K562 (cell line): Measurements from ENCODE around the gene PTGER2.

Experiments used
- AFF4 ChIP-seq: sonication (generic); formaldehyde crosslinking; IDR thresholded peaks from 2 replicates; pipeline ENCODE4 v1.8.0; 2023; ENCODE audit warnings: mild to moderate bottlenecking, missing genetic modification reagents
- CREB5 ChIP-seq: fragments of 250-450 bp; sonication (Bioruptor Pico); IDR thresholded peaks from 2 replicates; pipeline ENCODE4 v1.5.0; 2020; ENCODE audit warnings: mild to moderate bottlenecking
- GABPA ChIP-seq: fragments of 200-800 bp; sonication (Bioruptor generic); conservative IDR thresholded peaks from 2 replicates; pipeline ENCODE4 v1.6.1; 2016; ENCODE audit warnings: low read depth, missing genetic modification characterization, missing compliant biosample characterization
- JUN ChIP-seq, 2 experiments: sonication (generic) in 1 of 2; formaldehyde crosslinking in 1 of 2; IDR thresholded peaks; 2 replicates each; pipeline versions ENCODE4 v1.6.1 to v1.8.0; 2012 to 2022; ENCODE audit warnings: borderline replicate concordance in 2 of 2, mild to moderate bottlenecking in 2 of 2, improper control_type of control experiment in 1 of 2, low read depth in 1 of 2, low read length in 1 of 2, missing genetic modification reagents in 1 of 2
- PBX2 ChIP-seq, 2 experiments: IDR thresholded peaks in 1 of 2; conservative IDR thresholded peaks in 1 of 2; 2 replicates each; pipeline ENCODE4 v1.6.1; 2016; ENCODE audit warnings: low read depth in 2 of 2, mild to moderate bottlenecking in 1 of 2, missing compliant biosample characterization in 1 of 2, missing genetic modification characterization in 1 of 2, moderate library complexity in 1 of 2
- PHF8 ChIP-seq: fragments of 200-600 bp; sonication (generic); IDR thresholded peaks from 2 replicates; pipeline ENCODE4 v1.6.1; 2012; ENCODE audit warnings: mixed run types, mild to moderate bottlenecking, inconsistent platforms, low read length, moderate library complexity, borderline replicate concordance
- SREBF2 ChIP-seq: sonication (generic); formaldehyde crosslinking; IDR thresholded peaks from 2 replicates; pipeline ENCODE4 v1.4.0; 2020; ENCODE audit warnings: mild to moderate bottlenecking, missing genetic modification reagents

GRCh38 chr14:52315355-52315718, 1.2 kb downstream of the PTGER2 start:
- TF ChIP-seq JUN (IDR thresholded peaks at IDR 0.05; ENCODE audit: borderline replicate concordance, low read depth, low read length) (no peak), JUN (CRISPR knock-in tag; IDR thresholded peaks at IDR 0.05; ENCODE audit: borderline replicate concordance) (no peak), CREB5 (CRISPR knock-in tag) (no peak), SREBF2 (CRISPR knock-in tag) (no peak), PBX2 (CRISPR knock-in tag; IDR thresholded peaks at IDR 0.05; ENCODE audit: low read depth) (no peak), PBX2 (tag; conservative IDR thresholded peaks at IDR 0.05; ENCODE audit: low read depth) (no peak), AFF4 (CRISPR knock-in tag) (no peak), PHF8 (no peak), GABPA (no peak)
